H1 (cell line): ENCODE results near the gene SH3BGRL3. TPM values are rescaled to one million over a fixed set of nuclear protein-coding genes. Genes with fewer than 3 reads are reported as not detected.

Experiments
- CEBPB ChIP-seq: IDR thresholded peaks from 2 replicates; pipeline ENCODE4 v1.6.1; 2012; ENCODE audit warnings: low read depth, low read length
- CHD2 ChIP-seq: IDR thresholded peaks from 2 replicates; pipeline ENCODE4 v1.6.1; 2012; ENCODE audit warnings: low read length, improper control_type of control experiment
- CHD7 ChIP-seq: fragments of 300-600 bp; sonication (generic); IDR thresholded peaks from 2 replicates; pipeline ENCODE4 v1.7.1; 2012; ENCODE audit warnings: low read length, moderate library complexity, mild to moderate bottlenecking, inconsistent platforms; ENCODE audit not compliant: insufficient replicate concordance
- CREB1 ChIP-seq: IDR thresholded peaks from 2 replicates; pipeline ENCODE4 v1.6.1; 2012; ENCODE audit warnings: inconsistent platforms
- MAX ChIP-seq: IDR thresholded peaks from 2 replicates; pipeline ENCODE4 v1.6.1; 2012; ENCODE audit warnings: inconsistent platforms
- PHF8 ChIP-seq: fragments of 200-600 bp; sonication (generic); conservative IDR thresholded peaks from 2 replicates; pipeline ENCODE4 v1.7.1; 2012; ENCODE audit warnings: low read depth, mild to moderate bottlenecking, inconsistent platforms, low read length, moderate library complexity
- RNF2 ChIP-seq: fragments of 200-900, 300-1000 bp; sonication (generic); IDR thresholded peaks from 2 replicates; pipeline ENCODE4 v1.7.1; 2016; ENCODE audit warnings: borderline replicate concordance, low read depth, mild to moderate bottlenecking, antibody characterized with exemption, low read length; ENCODE audit not compliant: poor library complexity, severe bottlenecking; ENCODE audit errors: missing control alignments
- TAF7 ChIP-seq: optimal IDR thresholded peaks from 2 replicates; pipeline ENCODE3; 2011; ENCODE audit warnings: low read depth, mild to moderate bottlenecking, inconsistent platforms, low read length, moderate library complexity, borderline replicate concordance
- TCF12 ChIP-seq: IDR thresholded peaks from 2 replicates; pipeline ENCODE4 v1.6.1; 2011; ENCODE audit warnings: low read depth, mild to moderate bottlenecking, low read length
- ZNF274 ChIP-seq: IDR thresholded peaks from 2 replicates; pipeline ENCODE4 v1.7.0; 2012; ENCODE audit warnings: low read length, borderline replicate concordance; ENCODE audit errors: extremely low read depth
- polyA plus RNA-seq, 7 experiments: library from polyadenylated mRNA; depleted of rRNA in 3 of 7; stranded (reverse) in 5 of 7; unstranded in 2 of 7; fragments of >200 nt in 5 of 7; fragments of 200-250 nt in 2 of 7; gene quantifications; 1 replicate in 5 of 7; 2 replicates in 1 of 7; 4 replicates in 1 of 7; pipeline versions ENCODE4 v1.2.1 to v1.2.3, GENCODE V29; 2011 to 2013; ENCODE audit warnings: missing spikeins in 2 of 7, mixed read lengths in 2 of 7
- total RNA-seq: library from RNA; stranded (reverse); fragmentation: NEBNext Ultra II Directional; extraction: Animal tissue kit (Norgen Biotek cat#: 25700); gene quantifications from 2 replicates; pipeline ENCODE4 v1.2.1, GENCODE V29; 2021

Gene SH3BGRL3
- total and polyA plus RNA-seq, 2 of the 8 experiments (the other 6 are each of a cell fraction or from before 2014, with no cell fraction given), result 77.8 to 107 TPM

- TF ChIP-seq CHD7, result no peak
- peak; percentile 59; the same call in 1 of the 2 replicates for TF ChIP-seq CHD2
- TF ChIP-seq RNF2, result no peak
- no peak for TF ChIP-seq CEBPB
- TF ChIP-seq MAX, result no peak
- TF ChIP-seq TCF12, result no peak
- 0 out of 2 replicates have a peak, but pooled peaks have one; percentile 9 for TF ChIP-seq CREB1
- TF ChIP-seq ZNF274, result no peak
- TF ChIP-seq TAF7, result peak; percentile 26
- no peak for TF ChIP-seq PHF8
- TF ChIP-seq, all 59 proteins: peak for 7
Measured at GRCh38 chr1:26321315-26322041, 41.6 kb downstream of the SH3BGRL3 start (continued).
